ENCODE data around the gene TPI1. TPM values are rescaled to one million over a fixed set of nuclear protein-coding genes. Genes with fewer than 3 reads are reported as not detected.
A peak's percentile ranks its signal among the peaks of the same experiment; 100 is the strongest.
"Not testable (repeated sequence)": the region's sequence is repeated elsewhere in the genome, so short reads cannot be mapped to it uniquely, and the experiment has no call there.

Gene TPI1
- total and polyA plus RNA-seq, 2 experiments from 2014 or later = 571 to 891 TPM

DNA sequence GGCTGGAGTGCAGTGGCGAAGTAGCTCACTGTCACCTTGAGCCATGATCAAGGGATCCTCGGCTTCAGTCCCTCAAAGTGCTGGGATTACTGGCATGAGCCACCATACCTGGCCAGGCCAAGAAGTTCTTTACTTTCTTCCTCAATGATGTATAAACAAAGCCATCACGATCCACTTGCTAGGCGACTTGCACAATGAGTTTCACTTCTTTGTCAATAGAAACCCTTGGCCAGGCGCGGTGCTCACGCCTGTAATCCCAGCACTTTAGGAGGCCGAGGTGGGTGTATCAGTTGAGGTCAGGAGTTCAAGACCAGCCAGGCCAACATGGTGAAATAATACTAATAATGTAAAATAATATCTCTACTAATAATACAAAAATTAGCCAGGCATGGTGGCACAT is 20.1 kb downstream of the TPI1 start:
- DNase-seq (ENCODE audit: low spot score) = peak; percentile 41
- TF ChIP-seq, protein P1, sequence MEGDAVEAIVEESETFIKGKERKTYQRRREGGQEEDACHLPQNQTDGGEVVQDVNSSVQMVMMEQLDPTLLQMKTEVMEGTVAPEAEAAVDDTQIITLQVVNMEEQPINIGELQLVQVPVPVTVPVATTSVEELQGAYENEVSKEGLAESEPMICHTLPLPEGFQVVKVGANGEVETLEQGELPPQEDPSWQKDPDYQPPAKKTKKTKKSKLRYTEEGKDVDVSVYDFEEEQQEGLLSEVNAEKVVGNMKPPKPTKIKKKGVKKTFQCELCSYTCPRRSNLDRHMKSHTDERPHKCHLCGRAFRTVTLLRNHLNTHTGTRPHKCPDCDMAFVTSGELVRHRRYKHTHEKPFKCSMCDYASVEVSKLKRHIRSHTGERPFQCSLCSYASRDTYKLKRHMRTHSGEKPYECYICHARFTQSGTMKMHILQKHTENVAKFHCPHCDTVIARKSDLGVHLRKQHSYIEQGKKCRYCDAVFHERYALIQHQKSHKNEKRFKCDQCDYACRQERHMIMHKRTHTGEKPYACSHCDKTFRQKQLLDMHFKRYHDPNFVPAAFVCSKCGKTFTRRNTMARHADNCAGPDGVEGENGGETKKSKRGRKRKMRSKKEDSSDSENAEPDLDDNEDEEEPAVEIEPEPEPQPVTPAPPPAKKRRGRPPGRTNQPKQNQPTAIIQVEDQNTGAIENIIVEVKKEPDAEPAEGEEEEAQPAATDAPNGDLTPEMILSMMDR (IDR thresholded peaks at IDR 0.05; ENCODE audit: poor library complexity) = no peak
- TF ChIP-seq EZH2phosphoT487 (IDR thresholded peaks at IDR 0.05; ENCODE audit: low read depth, severe bottlenecking, unreplicated experiment) = no peak
- no peaks in the 10 kb centered on the region for H3K27me3 ChIP-seq
- H3K9me2 ChIP-seq (replicated peaks; ENCODE audit: insufficient read depth) = no peaks in the 10 kb centered on the region
- H3K27ac ChIP-seq = peak overlapping the region; percentile 93
- no peaks in the 10 kb centered on the region for H4K20me1 ChIP-seq (ENCODE audit: insufficient read depth, poor library complexity, severe bottlenecking)
- H3K36me3 ChIP-seq (replicated peaks; ENCODE audit: insufficient read depth, low read depth) = peaks cover 3% of the 10 kb centered on the region
- H3K9me3 ChIP-seq (ENCODE audit: low read depth) = no peaks in the 10 kb centered on the region
- H2AFZ ChIP-seq = peak overlapping the region; percentile 18
- no peak overlapping the region for H3K4me2 ChIP-seq
- 68% methylated on average over 8 of the region's 8 CpGs for WGBS (ENCODE audit: low lambda C conversion rate, missing lambda C conversion rate)
- H3K79me2 ChIP-seq = peaks cover 9% of the 10 kb centered on the region
- H3K4me1 ChIP-seq (ENCODE audit: insufficient read depth) = peaks cover 15% of the 10 kb centered on the region
- no peak overlapping the region for H3K4me3 ChIP-seq

DNA sequence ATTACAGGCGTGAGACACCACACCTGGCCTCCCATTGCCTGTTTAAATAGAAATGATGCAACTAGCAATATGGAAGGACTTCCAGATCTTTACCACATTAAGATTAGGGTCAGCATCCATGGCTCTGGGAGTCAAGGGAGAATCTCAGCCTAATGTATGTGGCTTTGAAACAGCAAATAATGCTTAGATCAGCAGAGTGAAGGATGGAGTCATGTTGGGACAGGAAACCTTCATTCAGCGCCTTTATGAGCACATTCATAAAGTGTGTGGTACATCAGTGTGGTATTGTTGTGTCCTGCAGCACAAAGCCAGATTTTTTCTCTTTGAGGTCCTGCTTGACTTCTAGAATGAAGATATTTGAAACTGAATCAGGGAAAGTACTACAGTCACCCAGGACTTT is 21.0 kb downstream of the TPI1 start:
- Histone ChIP-seq H3K4me2 (no peak overlapping the region), H3K27ac (peak overlapping the region; percentile 93), H3K4me3 (no peak overlapping the region), H3K27me3 (no peaks in the 10 kb centered on the region), H3K79me2 (peaks cover 9% of the 10 kb centered on the region), H3K4me1 (ENCODE audit: insufficient read depth) (peaks cover 15% of the 10 kb centered on the region), H3K9me2 (replicated peaks; ENCODE audit: insufficient read depth) (no peaks in the 10 kb centered on the region), H4K20me1 (ENCODE audit: insufficient read depth, poor library complexity, severe bottlenecking) (no peaks in the 10 kb centered on the region), H3K36me3 (replicated peaks; ENCODE audit: insufficient read depth, low read depth) (peaks cover 3% of the 10 kb centered on the region), H2AFZ (no peak overlapping the region), H3K9me3 (ENCODE audit: low read depth) (no peaks in the 10 kb centered on the region)
- WGBS (ENCODE audit: low lambda C conversion rate, missing lambda C conversion rate) = 92% methylated on average over 2 of the region's 2 CpGs
- TF ChIP-seq EZH2 (IDR thresholded peaks at IDR 0.05; ENCODE audit: borderline replicate concordance) (no peak), EZH2phosphoT487 (IDR thresholded peaks at IDR 0.05; ENCODE audit: low read depth, severe bottlenecking, unreplicated experiment) (no peak)
- TF ChIP-seq, protein P1 (IDR thresholded peaks at IDR 0.05; ENCODE audit: poor library complexity) = no peak
- DNase-seq (ENCODE audit: low spot score) = no peak

DNA sequence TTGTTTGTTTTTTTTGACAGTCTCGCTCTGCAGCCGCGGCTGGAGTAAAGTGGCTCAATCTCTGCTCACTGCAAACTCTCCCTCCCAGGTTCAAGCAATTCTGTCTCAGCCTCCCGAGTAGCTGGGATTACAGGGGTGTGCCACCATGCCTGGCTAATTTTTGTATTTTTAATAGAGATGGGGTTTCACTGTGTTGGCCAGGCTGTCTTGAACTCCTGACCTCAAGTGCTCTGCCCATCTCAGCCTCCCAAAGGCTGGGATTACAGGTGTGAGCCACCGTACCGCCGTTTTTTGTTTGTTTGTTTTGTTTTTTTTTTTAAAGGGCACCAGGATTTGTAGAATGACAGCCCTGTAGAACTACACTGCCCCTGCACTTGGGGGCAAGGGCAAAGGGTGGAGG is 21.5 kb downstream of the TPI1 start:
- not testable (repeated sequence) for H2AFZ ChIP-seq; H3K4me3 ChIP-seq; H3K27me3 ChIP-seq; H3K36me3 ChIP-seq (replicated peaks; ENCODE audit: insufficient read depth, low read depth); H3K4me2 ChIP-seq; DNase-seq (ENCODE audit: low spot score); H3K79me2 ChIP-seq; H4K20me1 ChIP-seq (ENCODE audit: insufficient read depth, poor library complexity, severe bottlenecking); H3K9me2 ChIP-seq (replicated peaks; ENCODE audit: insufficient read depth); H3K9me3 ChIP-seq (ENCODE audit: low read depth)
- Histone ChIP-seq H3K27ac (peak overlapping the region; percentile 93), H3K4me1 (ENCODE audit: insufficient read depth) (peaks cover 15% of the 10 kb centered on the region)
- WGBS (ENCODE audit: low lambda C conversion rate, missing lambda C conversion rate) = 69% methylated on average over 7 of the region's 7 CpGs

DNA sequence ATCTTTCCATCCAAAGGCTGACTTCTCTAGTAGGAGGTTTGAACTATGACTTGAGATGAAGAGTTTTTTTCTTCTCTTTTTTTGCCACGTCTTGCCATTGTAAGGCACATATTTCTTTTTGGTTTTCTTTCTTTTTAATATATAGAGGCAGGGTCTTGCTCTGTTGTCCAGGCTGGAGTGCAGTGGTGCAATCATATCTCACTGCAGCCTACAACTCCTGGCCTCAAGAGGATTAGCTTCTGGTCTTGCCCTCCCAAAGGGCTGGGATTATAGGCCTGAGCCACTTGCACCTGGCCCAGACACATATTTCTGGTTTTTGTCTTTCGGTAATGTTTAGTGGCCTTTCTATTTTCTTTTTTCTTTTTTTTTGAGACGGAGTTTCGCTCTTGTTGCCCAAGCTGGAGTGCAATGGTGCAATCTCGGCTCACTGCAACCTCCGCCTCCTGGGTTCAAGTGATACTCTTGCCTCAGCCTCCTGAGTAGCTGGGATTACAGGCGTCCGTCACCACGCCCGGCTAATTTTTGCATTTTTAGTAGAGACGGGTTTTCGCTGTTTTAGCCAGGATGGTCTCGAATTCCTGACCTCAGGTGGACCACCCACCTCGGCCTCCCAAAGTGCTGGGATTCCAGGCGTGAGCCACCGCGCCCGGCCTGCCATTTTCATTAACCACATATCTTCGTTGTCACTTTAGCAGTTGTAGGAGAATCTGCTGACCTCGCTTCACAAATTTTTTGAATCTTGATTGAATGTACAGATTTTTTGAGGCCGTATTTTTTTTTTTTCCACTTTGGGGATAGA is 22.6 kb downstream of the TPI1 start:
- not testable (repeated sequence) for H4K20me1 ChIP-seq (ENCODE audit: insufficient read depth, poor library complexity, severe bottlenecking); H3K79me2 ChIP-seq; H3K9me2 ChIP-seq (replicated peaks; ENCODE audit: insufficient read depth); DNase-seq (ENCODE audit: low spot score); H3K9me3 ChIP-seq (ENCODE audit: low read depth); H3K27me3 ChIP-seq; H3K36me3 ChIP-seq (replicated peaks; ENCODE audit: insufficient read depth, low read depth); H3K4me3 ChIP-seq
- Histone ChIP-seq H2AFZ (peak overlapping the region; percentile 80), H3K27ac (peak overlapping the region; percentile 94), H3K4me2 (peak overlapping the region; percentile 75), H3K4me1 (ENCODE audit: insufficient read depth) (peaks cover 15% of the 10 kb centered on the region)
- 97% methylated on average over 20 of the region's 21 CpGs for WGBS (ENCODE audit: low lambda C conversion rate, missing lambda C conversion rate)

Data from hepatocyte (in vitro differentiated cells).